IPS-11a (cell line): ENCODE measurements around the gene TUBGCP6.

Experiments
- H3K4me3 ChIP-seq: one replicate; pipeline ENCODE4 v1.5.1; 2013; ENCODE audit warnings: low read depth, low read length, control low read depth

TUBGCP6 gene

GRCh38 chr22:50183141-50183971 lies 61.5 kb downstream of the TUBGCP6 start:
- no peak overlapping the region for H3K4me3 ChIP-seq

DNA sequence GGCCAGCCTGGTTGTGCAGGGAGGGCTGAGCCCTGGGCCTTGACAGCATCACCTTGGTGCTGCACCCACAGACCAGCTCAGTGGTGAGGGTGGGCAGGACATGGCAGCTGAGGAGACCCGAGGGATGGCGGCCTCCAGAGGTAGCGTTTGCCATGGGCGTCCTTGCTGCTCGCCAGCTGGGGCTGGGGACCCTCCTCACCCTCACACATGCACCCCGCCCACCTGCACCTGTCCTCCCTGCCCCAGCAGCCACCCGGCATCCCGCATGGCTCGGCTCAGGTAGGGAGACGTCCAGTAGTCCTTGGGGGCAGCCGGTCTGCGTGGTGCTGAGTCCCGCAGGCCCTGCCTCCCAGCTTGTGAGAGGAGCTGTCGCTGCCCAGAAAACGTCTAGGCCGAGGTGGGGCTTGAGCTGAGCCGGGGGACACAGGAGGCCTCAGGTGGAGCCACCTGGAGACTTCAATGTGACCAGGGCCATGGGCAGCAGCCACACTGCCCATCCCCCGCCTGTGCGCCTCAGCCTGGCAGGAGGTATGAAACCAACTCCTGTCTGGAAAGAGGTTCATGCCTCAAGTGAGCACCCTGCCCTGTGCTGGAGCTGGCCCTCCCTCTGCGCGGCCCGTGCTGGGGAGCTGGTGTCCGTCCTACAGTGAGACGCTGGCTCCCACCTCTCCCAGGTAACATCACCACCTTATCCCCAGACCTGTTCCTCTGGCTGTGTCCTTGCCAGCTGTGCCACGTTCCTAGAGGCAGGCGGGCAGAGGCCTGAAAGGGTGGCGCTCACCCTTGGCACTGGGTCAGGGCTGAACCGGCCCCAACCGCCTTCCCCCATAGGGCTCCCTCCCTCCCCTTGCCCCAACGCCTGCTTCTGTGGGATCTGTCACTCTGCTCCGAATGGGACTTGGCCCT lies 62.4 kb downstream of the TUBGCP6 start:
- H3K4me3 ChIP-seq: no peak overlapping the region

DNA sequence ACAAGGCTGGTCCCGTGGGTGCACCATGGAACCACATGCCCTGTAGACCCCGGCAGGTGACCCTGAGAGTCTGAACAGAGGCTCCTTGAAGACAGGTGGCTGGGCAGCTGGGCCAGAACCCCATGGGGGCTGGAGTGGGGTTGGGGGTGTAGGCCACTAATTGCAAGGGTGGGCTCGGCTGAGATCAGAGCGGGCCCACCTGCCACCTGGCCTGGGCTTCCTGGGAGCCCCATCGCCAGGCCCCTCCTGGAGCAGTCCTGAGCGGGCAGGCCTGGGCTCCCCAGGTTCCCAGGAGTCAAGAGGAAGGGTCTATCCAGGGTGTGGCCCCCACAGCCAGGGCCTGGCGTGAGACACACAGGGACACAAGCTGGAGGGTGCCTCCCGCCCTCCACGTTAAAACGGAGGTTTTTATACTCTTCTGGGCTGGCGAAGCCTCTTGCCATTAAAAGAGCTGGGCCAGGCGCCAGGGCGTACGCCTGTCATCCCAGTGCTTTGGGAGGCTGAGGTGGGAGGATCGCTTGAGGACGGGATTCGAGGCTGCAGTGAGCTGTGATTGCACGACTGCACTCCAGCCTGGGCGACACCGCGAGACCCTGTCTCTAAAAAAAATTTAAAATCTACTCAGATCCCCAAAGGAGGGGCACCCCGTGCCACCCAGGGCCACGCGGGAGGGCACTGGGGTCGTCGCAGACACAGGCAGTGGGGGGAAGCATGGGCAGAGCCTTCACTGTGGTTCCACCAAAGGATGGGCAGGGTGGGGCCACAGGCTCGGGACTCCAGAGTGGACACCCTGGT lies 63.9 kb downstream of the TUBGCP6 start:
- H3K4me3 ChIP-seq: no peak overlapping the region

GRCh38 chr22:50179937-50180726 lies 64.7 kb downstream of the TUBGCP6 start:
- no peak overlapping the region for H3K4me3 ChIP-seq

DNA sequence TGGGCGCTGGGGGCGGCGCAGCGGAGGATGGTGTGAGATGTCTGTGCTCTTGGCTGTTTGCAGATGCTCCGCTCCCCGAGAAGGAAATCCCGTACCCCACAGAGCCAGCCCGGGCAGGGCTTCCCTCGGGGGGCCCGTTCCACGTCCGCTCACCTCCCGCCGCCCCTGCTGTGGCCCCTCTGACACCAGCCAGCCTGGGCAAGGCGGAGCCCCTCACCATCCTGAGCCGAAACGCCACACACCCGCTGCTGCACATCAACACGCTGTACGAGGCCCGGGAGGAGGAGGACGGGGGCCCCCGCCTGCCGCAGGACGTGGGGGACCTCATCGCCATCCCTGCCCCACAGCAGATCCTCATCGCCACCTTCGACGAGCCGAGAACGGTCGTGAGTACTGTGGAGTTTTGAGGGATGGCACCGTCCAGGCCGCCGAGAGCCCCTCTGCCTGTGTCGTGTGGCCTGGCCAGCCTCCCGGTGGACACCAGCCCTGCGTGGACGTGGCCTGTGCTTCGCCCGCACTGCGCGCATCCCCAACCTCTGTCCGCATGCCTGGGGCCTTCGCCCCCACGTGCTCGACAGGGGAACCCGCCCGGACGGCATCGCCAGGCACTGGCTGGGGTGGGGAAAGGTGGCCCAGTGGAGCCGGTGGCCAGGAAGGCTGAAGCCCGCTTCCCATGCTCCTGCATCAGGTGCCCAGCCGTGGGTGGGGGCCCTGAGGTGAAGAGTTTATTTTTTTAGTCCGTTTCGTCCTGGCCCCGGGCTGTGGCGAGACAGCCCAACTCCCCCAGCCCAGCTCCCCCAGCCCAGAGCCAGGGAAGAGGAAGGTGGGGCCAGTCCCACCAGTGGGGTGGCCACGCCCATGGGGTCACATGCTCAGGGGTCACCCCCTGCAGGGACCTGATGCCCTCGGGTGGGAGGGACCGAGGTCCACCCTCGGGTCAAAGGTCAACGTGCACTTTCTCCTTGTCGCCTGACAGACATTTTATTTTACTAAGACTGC lies 65.7 kb downstream of the TUBGCP6 start:
- H3K4me3 ChIP-seq: no peak overlapping the region

DNA sequence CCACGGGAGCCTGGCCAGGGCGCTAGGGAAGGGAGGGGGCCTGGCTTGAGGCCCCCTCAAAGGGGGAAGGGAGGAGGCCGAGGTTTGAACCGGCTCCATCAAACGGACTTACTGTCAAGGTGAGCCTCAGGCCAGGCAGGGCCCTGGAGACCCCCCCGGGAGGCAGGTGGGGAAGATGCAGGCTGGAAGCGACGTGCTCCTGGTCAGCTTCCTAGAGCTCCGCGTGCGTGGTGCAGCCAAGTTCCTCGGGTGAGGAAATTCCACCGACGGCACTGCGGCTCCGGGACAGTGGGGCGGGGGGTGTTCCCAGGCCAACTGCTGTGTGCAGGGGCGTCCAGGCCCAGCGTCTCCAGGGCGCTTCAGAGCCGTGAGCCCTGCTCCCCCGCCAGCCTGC lies 66.4 kb downstream of the TUBGCP6 start:
- no peak overlapping the region for H3K4me3 ChIP-seq

GRCh38 chr22:50177537-50178470 lies 67.0 kb downstream of the TUBGCP6 start:
- no peak overlapping the region for H3K4me3 ChIP-seq

DNA sequence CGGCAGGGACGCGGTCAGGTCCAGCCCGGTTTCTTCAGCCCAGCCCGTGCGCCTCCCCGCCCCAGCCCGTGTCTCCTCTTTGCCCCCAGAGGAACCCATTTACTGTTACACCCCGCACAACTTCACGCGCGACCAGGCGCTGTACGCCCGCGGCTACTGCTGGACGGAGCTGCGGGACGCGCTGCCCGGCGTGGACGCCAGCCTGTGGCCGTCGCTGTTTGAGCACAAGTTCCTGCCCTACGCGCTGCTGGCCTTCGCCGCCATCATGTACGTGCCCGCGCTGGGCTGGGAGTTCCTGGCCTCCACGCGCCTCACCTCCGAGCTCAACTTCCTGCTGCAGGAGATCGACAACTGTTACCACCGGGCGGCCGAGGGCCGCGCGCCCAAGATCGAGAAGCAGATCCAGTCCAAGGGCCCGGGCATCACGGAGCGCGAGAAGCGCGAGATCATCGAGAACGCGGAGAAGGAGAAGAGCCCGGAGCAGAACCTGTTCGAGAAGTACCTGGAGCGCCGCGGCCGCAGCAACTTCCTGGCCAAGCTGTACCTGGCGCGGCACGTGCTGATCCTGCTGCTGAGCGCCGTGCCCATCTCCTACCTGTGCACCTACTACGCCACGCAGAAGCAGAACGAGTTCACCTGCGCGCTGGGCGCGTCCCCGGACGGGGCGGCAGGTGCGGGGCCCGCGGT lies 67.8 kb downstream of the TUBGCP6 start:
- no peak overlapping the region for H3K4me3 ChIP-seq

GRCh38 chr22:50175921-50176849 lies 68.6 kb downstream of the TUBGCP6 start:
- no peak overlapping the region for H3K4me3 ChIP-seq

DNA sequence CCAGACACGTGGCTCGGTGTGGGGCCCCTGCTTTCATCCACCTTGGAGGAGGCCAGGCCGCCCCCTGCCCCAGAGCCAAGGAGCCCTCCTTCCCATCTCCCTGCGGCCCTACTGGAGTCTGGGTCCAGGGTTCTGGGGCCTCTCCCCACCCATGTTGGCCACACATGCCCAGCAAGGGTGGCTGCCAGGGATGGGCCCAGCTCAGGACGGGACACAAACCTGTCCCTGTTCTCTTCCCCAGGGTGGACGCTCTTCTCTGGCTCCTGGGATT lies 69.7 kb downstream of the TUBGCP6 start:
- no peak overlapping the region for H3K4me3 ChIP-seq

GRCh38 chr22:50174382-50175190 lies 70.2 kb downstream of the TUBGCP6 start:
- H3K4me3 ChIP-seq: no peak overlapping the region

- H3K4me3 ChIP-seq: no peak overlapping the region
Observed at GRCh38 chr22:50173983-50174355, 70.9 kb downstream of the TUBGCP6 start.

GRCh38 chr22:50173311-50173982 lies 71.4 kb downstream of the TUBGCP6 start:
- H3K4me3 ChIP-seq: no peak overlapping the region

GRCh38 chr22:50171965-50172421 lies 72.8 kb downstream of the TUBGCP6 start:
- no peak overlapping the region for H3K4me3 ChIP-seq

- peak overlapping the region; percentile 78 for H3K4me3 ChIP-seq
Observed at GRCh38 chr22:50171319-50171964, 73.4 kb downstream of the TUBGCP6 start.
